ENCODE data around the gene CLSTN1.
"Not testable (repeated sequence)": the region's sequence is repeated elsewhere in the genome, so short reads cannot be mapped to it uniquely, and the experiment has no call there.

The CLSTN1 gene

GRCh38 chr1:9825093-9826074 lies 1.6 kb upstream of the CLSTN1 start:
- peak in 1 of 2 donors; percentile 13 for DNase-seq (ENCODE audit: low read depth in 2 of 2)

- no peak for DNase-seq (ENCODE audit: low read depth in 2 of 2)
Observed at GRCh38 chr1:9824702-9825089, 931 bp upstream of the CLSTN1 start.

GRCh38 chr1:9823693-9823942 lies 147 bp downstream of the CLSTN1 start:
- no peak for DNase-seq (ENCODE audit: low read depth in 2 of 2)

GRCh38 chr1:9822897-9823692 lies 670 bp downstream of the CLSTN1 start:
- DNase-seq (ENCODE audit: low read depth in 2 of 2) = no peak

GRCh38 chr1:9822490-9822889 lies 1.3 kb downstream of the CLSTN1 start:
- DNase-seq (ENCODE audit: low read depth in 2 of 2) = no peak

- no peak for DNase-seq (ENCODE audit: low read depth in 2 of 2)
Observed at GRCh38 chr1:9821710-9822109, 2.1 kb downstream of the CLSTN1 start.

- no peak for DNase-seq (ENCODE audit: low read depth in 2 of 2)
Observed at GRCh38 chr1:9820521-9820920, 3.2 kb downstream of the CLSTN1 start.

GRCh38 chr1:9817734-9818133 lies 6.0 kb downstream of the CLSTN1 start:
- DNase-seq (ENCODE audit: low read depth in 2 of 2) = no peak

- DNase-seq (ENCODE audit: low read depth in 2 of 2) = no peak
Observed at GRCh38 chr1:9816199-9816598, 7.6 kb downstream of the CLSTN1 start.

- no peak for DNase-seq (ENCODE audit: low read depth in 2 of 2)
Observed at GRCh38 chr1:9815150-9815549, 8.6 kb downstream of the CLSTN1 start.

GRCh38 chr1:9814619-9815018 lies 9.1 kb downstream of the CLSTN1 start:
- no peak for DNase-seq (ENCODE audit: low read depth in 2 of 2)

- no peak for DNase-seq (ENCODE audit: low read depth in 2 of 2)
Observed at GRCh38 chr1:9811239-9811966, 12.4 kb downstream of the CLSTN1 start.

GRCh38 chr1:9809100-9809510 lies 14.7 kb downstream of the CLSTN1 start:
- DNase-seq (ENCODE audit: low read depth in 2 of 2) = no peak

GRCh38 chr1:9808459-9808858 lies 15.3 kb downstream of the CLSTN1 start:
- DNase-seq (ENCODE audit: low read depth in 2 of 2) = no peak

GRCh38 chr1:9807541-9807940 lies 16.2 kb downstream of the CLSTN1 start:
- no peak for DNase-seq (ENCODE audit: low read depth in 2 of 2)

- not testable (repeated sequence) for DNase-seq (ENCODE audit: low read depth in 2 of 2)
Observed at GRCh38 chr1:9805972-9806371, 17.8 kb downstream of the CLSTN1 start.

GRCh38 chr1:9805006-9805508 lies 18.7 kb downstream of the CLSTN1 start:
- DNase-seq (ENCODE audit: low read depth in 2 of 2) = no peak

- not testable (repeated sequence) for DNase-seq (ENCODE audit: low read depth in 2 of 2)
Observed at GRCh38 chr1:9803003-9803918, 20.5 kb downstream of the CLSTN1 start.

GRCh38 chr1:9801909-9802308 lies 21.9 kb downstream of the CLSTN1 start:
- DNase-seq (ENCODE audit: low read depth in 2 of 2) = no peak

GRCh38 chr1:9798236-9799130 lies 25.3 kb downstream of the CLSTN1 start:
- DNase-seq (ENCODE audit: low read depth in 2 of 2) = no peak
